ENCODE measurements around the gene CDC27.

The CDC27 gene

GRCh38 chr17:47223460-47223859, 34.4 kb upstream of the CDC27 start:
- no peak for TF ChIP-seq CTCF (IDR thresholded peaks at IDR 0.05)

- TF ChIP-seq CTCF (IDR thresholded peaks at IDR 0.05): no peak
These were observed 33.9 kb upstream of the CDC27 start for GRCh38 chr17:47223007-47223406.

- TF ChIP-seq CTCF (IDR thresholded peaks at IDR 0.05): no peak
These were observed 33.0 kb upstream of the CDC27 start for GRCh38 chr17:47222047-47222446.

GRCh38 chr17:47221154-47221553, 32.1 kb upstream of the CDC27 start:
- TF ChIP-seq CTCF (IDR thresholded peaks at IDR 0.05): no peak

GRCh38 chr17:47220531-47220999, 31.5 kb upstream of the CDC27 start:
- no peak for TF ChIP-seq CTCF (IDR thresholded peaks at IDR 0.05)

- TF ChIP-seq CTCF (IDR thresholded peaks at IDR 0.05): no peak
These were observed 30.8 kb upstream of the CDC27 start for GRCh38 chr17:47219621-47220475.

- TF ChIP-seq CTCF (IDR thresholded peaks at IDR 0.05): no peak
These were observed 29.9 kb upstream of the CDC27 start for GRCh38 chr17:47218896-47219430.
